MM.1S (cell line): Measurements from ENCODE around the gene MCM6.

ENCODE experiments used
- DNase-seq: peaks from one replicate; pipeline ENCODE4 v3.0.0-alpha.2; 2015
- H2AFZ ChIP-seq: fragments of 300-600 bp; sonication (generic); 2 replicates; pipeline ENCODE4 v1.6.0; 2016; ENCODE audit warnings: antibody characterized with exemption, low read length
- H3F3A ChIP-seq: fragments of 300-600 bp; sonication (generic); 2 replicates; pipeline ENCODE4 v1.6.1; 2016; ENCODE audit warnings: mild to moderate bottlenecking, antibody characterized with exemption, low read length, moderate library complexity, mixed read lengths; ENCODE audit not compliant: insufficient read depth
- H3K27ac ChIP-seq: fragments of 300-600 bp; sonication (generic); 2 replicates; pipeline ENCODE4 v1.5.1; 2016; ENCODE audit warnings: mild to moderate bottlenecking, low read length
- H3K27me3 ChIP-seq: fragments of 300-600 bp; sonication (generic); replicated peaks from 2 replicates; pipeline ENCODE4 v1.6.0; 2016; ENCODE audit warnings: low read length; ENCODE audit not compliant: insufficient read depth
- H3K36me3 ChIP-seq: fragments of 300-600 bp; sonication (generic); replicated peaks from 2 replicates; pipeline ENCODE4 v1.6.1; 2016; ENCODE audit warnings: mild to moderate bottlenecking, low read length, mixed read lengths; ENCODE audit not compliant: insufficient read depth
- H3K4me1 ChIP-seq: fragments of 300-600 bp; sonication (generic); 2 replicates; pipeline ENCODE4 v1.6.1; 2016; ENCODE audit warnings: low read length, mixed read lengths
- H3K4me2 ChIP-seq: fragments of 300-600 bp; sonication (generic); 2 replicates; pipeline ENCODE4 v1.6.0; 2016; ENCODE audit warnings: low read depth, low read length
- H3K4me3 ChIP-seq: fragments of 300-600 bp; sonication (generic); 2 replicates; pipeline ENCODE4 v1.5.1; 2016; ENCODE audit warnings: low read length, mixed read lengths
- H3K79me2 ChIP-seq: fragments of 300-600 bp; sonication (generic); 2 replicates; pipeline ENCODE4 v1.6.1; 2016; ENCODE audit warnings: mixed run types, low read length, mixed read lengths
- H3K9ac ChIP-seq: fragments of 300-600 bp; sonication (generic); 2 replicates; pipeline ENCODE4 v1.6.1; 2016; ENCODE audit warnings: low read length, mixed read lengths
- H3K9me2 ChIP-seq: fragments of 300-600 bp; sonication (generic); replicated peaks from 2 replicates; pipeline ENCODE4 v1.6.1; 2016; ENCODE audit warnings: mild to moderate bottlenecking, low read length, mixed read lengths; ENCODE audit not compliant: insufficient read depth
- H3K9me3 ChIP-seq: fragments of 300-600 bp; sonication (generic); replicated peaks from 2 replicates; pipeline ENCODE4 v1.6.1; 2016; ENCODE audit warnings: mild to moderate bottlenecking, low read length, mixed read lengths; ENCODE audit not compliant: insufficient read depth
- H4K20me1 ChIP-seq: fragments of 300-600 bp; sonication (generic); 2 replicates; pipeline ENCODE4 v1.6.1; 2016; ENCODE audit warnings: mild to moderate bottlenecking, low read length, moderate library complexity, mixed read lengths; ENCODE audit not compliant: insufficient read depth
- EZH2 ChIP-seq: fragments of 300-600 bp; sonication (generic); optimal IDR thresholded peaks from 2 replicates; pipeline ENCODE3; 2017; ENCODE audit warnings: low read depth, mild to moderate bottlenecking, antibody characterized with exemption, low read length, mixed read lengths
- EZH2phosphoT487 ChIP-seq: fragments of 300-600 bp; sonication (generic); IDR thresholded peaks from 2 replicates; pipeline ENCODE4 v1.6.1; 2018; ENCODE audit warnings: antibody characterized with exemption, low read length
- TF ChIP-seq, protein P1 (sequence below): fragments of 300-600 bp; sonication (generic); IDR thresholded peaks from 2 replicates; pipeline ENCODE4 v1.5.1; 2016; ENCODE audit warnings: antibody characterized with exemption, low read length, mixed read lengths

MCM6 gene

DNA sequence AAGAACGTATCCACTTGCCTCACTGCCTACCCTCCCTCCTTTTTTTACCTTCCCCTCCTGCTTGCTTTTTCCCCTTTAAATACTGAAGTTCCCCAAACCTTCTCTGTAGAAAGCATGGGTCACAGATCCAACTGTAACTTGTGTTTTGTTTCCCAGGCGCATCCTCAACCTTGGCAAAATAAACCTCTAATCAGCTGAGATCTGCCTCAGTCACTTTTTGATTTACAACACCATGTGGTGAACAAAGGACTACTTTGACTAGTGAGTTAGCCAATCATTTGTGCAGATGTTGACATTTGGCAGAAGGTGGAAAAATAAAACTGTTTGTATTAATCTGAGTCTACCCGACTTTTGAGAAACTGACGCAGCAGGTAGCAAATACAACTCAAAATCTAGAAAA lies 23.3 kb upstream of the MCM6 start:
- no peaks in the 10 kb centered on the region for H3K79me2 ChIP-seq
- no peak overlapping the region for H3K27ac ChIP-seq
- no peaks in the 10 kb centered on the region for H3F3A ChIP-seq
- no peaks in the 10 kb centered on the region for H3K36me3 ChIP-seq
- TF ChIP-seq, protein P1, sequence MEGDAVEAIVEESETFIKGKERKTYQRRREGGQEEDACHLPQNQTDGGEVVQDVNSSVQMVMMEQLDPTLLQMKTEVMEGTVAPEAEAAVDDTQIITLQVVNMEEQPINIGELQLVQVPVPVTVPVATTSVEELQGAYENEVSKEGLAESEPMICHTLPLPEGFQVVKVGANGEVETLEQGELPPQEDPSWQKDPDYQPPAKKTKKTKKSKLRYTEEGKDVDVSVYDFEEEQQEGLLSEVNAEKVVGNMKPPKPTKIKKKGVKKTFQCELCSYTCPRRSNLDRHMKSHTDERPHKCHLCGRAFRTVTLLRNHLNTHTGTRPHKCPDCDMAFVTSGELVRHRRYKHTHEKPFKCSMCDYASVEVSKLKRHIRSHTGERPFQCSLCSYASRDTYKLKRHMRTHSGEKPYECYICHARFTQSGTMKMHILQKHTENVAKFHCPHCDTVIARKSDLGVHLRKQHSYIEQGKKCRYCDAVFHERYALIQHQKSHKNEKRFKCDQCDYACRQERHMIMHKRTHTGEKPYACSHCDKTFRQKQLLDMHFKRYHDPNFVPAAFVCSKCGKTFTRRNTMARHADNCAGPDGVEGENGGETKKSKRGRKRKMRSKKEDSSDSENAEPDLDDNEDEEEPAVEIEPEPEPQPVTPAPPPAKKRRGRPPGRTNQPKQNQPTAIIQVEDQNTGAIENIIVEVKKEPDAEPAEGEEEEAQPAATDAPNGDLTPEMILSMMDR: no peak
- TF ChIP-seq EZH2: no peak
- TF ChIP-seq EZH2phosphoT487: no peak
- no peaks in the 10 kb centered on the region for H3K9me2 ChIP-seq
- no peak for DNase-seq
- H3K9ac ChIP-seq: no peak overlapping the region
- H3K9me3 ChIP-seq: no peaks in the 10 kb centered on the region
- H2AFZ ChIP-seq: no peak overlapping the region
- no peak overlapping the region for H3K4me2 ChIP-seq
- no peaks in the 10 kb centered on the region for H3K4me1 ChIP-seq
- H4K20me1 ChIP-seq: no peaks in the 10 kb centered on the region
- no peak overlapping the region for H3K4me3 ChIP-seq
- H3K27me3 ChIP-seq: no peaks in the 10 kb centered on the region

DNA sequence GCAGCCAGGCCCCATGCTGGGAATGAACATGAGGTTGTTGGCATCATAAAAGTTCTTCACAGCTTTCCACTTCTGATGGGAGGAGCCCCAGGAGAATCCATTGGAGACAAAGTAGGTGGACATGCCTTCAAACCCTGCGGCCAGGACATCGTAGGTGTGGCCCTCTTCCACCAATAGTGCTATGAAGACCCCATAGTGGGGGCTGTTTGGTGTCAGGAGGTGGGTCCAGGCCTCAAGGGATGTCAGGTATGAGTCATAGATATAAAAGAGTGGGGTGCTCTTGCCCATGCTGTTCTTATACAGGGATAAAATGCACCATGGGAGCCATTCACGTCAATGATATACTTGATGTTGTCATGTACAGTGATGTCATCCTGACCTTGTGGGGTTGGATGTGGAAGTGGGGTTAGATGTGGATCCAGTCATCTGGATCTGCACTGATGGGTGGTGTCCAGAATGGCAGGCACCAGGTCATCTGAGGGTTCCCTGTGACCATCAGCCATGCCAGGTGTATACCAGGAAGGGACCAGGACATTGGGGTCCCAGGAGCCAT lies 22.1 kb upstream of the MCM6 start:
- Histone ChIP-seq H3F3A (no peaks in the 10 kb centered on the region), H3K9me3 (no peaks in the 10 kb centered on the region), H3K9ac (no peak overlapping the region), H3K36me3 (no peaks in the 10 kb centered on the region), H3K27ac (no peak overlapping the region), H3K27me3 (no peaks in the 10 kb centered on the region), H4K20me1 (no peaks in the 10 kb centered on the region), H3K79me2 (no peaks in the 10 kb centered on the region), H3K4me1 (peaks cover 6% of the 10 kb centered on the region), H3K4me3 (no peak overlapping the region), H3K9me2 (no peaks in the 10 kb centered on the region), H2AFZ (no peak overlapping the region), H3K4me2 (no peak overlapping the region)
- no peak for TF ChIP-seq EZH2
- TF ChIP-seq, protein P1: no peak
- no peak for TF ChIP-seq EZH2phosphoT487
- no peak for DNase-seq

DNA sequence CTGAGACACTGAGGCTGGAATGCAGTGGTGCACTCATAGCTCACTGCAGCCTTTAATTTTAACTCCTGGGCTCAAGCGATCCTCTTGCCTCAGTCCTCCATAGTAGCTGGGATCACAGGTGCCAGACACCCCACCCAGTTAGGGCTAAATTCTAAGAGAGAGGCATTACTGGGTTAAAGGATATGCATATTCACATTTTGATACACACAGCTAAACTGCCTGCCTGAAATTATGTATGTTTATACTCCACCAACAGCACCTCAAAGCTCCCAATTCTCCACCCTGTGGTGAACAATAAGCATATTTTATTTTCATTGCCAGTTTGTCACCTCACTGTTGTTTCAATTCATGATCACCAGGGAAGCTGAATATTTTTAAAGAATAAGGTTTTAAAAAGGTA lies 18.7 kb upstream of the MCM6 start:
- no peak for DNase-seq
- Histone ChIP-seq H3K9ac (no peak overlapping the region), H3K36me3 (no peaks in the 10 kb centered on the region), H3K9me3 (no peaks in the 10 kb centered on the region), H4K20me1 (no peaks in the 10 kb centered on the region), H3K9me2 (no peaks in the 10 kb centered on the region), H2AFZ (no peak overlapping the region), H3K4me1 (peaks cover 12% of the 10 kb centered on the region), H3K79me2 (no peaks in the 10 kb centered on the region), H3K4me2 (no peak overlapping the region), H3F3A (no peaks in the 10 kb centered on the region), H3K27me3 (no peaks in the 10 kb centered on the region), H3K4me3 (no peak overlapping the region), H3K27ac (no peak overlapping the region)
- TF ChIP-seq EZH2 (no peak), EZH2phosphoT487 (no peak)
- TF ChIP-seq, protein P1: no peak
